K562 (cell line): ENCODE results near the gene MKLN1. TPM values are rescaled to one million over a fixed set of nuclear protein-coding genes. Genes with fewer than 3 reads are reported as not detected.

Source experiments
- KDM4B ChIP-seq, 2 experiments: fragments of 450-650 bp in 1 of 2; sonication (generic) in 1 of 2; IDR thresholded peaks; 2 replicates each; pipeline ENCODE4 v1.6.1; 2016 to 2017; ENCODE audit warnings: borderline replicate concordance in 2 of 2, antibody characterized with exemption in 1 of 2, low read depth in 1 of 2, mild to moderate bottlenecking in 1 of 2
- KLF16 ChIP-seq: IDR thresholded peaks from 2 replicates; pipeline ENCODE4 v1.6.1; 2016; ENCODE audit warnings: antibody characterized with exemption
- NUFIP1 ChIP-seq: fragments of 450-650 bp; IDR thresholded peaks from 2 replicates; pipeline ENCODE4 v1.6.1; 2018; ENCODE audit not compliant: partially characterized antibody
- SAFB2 ChIP-seq: fragments of 200-400 bp; formaldehyde crosslinking; IDR thresholded peaks from 2 replicates; pipeline ENCODE4 v1.6.1; 2018; ENCODE audit warnings: borderline replicate concordance, low read length, low read depth, moderate library complexity; ENCODE audit not compliant: severe bottlenecking
- SIRT6 ChIP-seq: IDR thresholded peaks from one replicate; pipeline ENCODE4 v1.6.1; 2012; ENCODE audit warnings: low read depth, mild to moderate bottlenecking, control low read depth, inconsistent platforms, low read length, moderate library complexity
- TBP ChIP-seq: optimal IDR thresholded peaks from 2 replicates; pipeline ENCODE3; 2011; ENCODE audit warnings: low read depth, low read length, improper control_type of control experiment
- polyA plus RNA-seq, 8 experiments: library from polyadenylated mRNA; depleted of rRNA in 4 of 8; stranded (reverse) in 5 of 8; unstranded in 3 of 8; fragments of >200 nt; fragmentation: Nextera tagmentation in 2 of 8; fragmentation: Illumina TruSeq in 1 of 8; extraction: Ambion mirVana in 2 of 8; extraction: Trizol in 1 of 8; gene quantifications; 2 replicates each; pipeline versions ENCODE4 v1.2.1 to v1.2.3, GENCODE V29; 2011 to 2014; ENCODE audit warnings: inconsistent platforms in 1 of 8, missing spikeins in 1 of 8
- total RNA-seq, 7 experiments: library from RNA; depleted of rRNA in 6 of 7; stranded (reverse); fragments of >200 nt in 6 of 7; fragmentation: Illumina TruSeq in 2 of 7; extraction: Trizol in 2 of 7; gene quantifications; 2 replicates each; pipeline versions ENCODE4 v1.2.1 to v1.2.3, GENCODE V29; 2011 to 2021; ENCODE audit warnings: low replicate concordance in 1 of 7
- TF ChIP-seq, protein P1 (sequence below): sonication (generic); formaldehyde crosslinking; IDR thresholded peaks from 2 replicates; pipeline ENCODE4 v1.8.1; 2023; ENCODE audit warnings: missing genetic modification reagents, mild to moderate bottlenecking, borderline replicate concordance
- TF ChIP-seq, protein P2 (sequence below): IDR thresholded peaks from 3 replicates; pipeline ENCODE4 v1.6.1; 2011; ENCODE audit warnings: borderline replicate concordance, mild to moderate bottlenecking, moderate library complexity; ENCODE audit not compliant: insufficient read length; ENCODE audit errors: extremely low read depth

The MKLN1 gene
- total and polyA plus RNA-seq, 9 of the 15 experiments (the other 6 are each of a cell fraction or from before 2014, with no cell fraction given), result 18.6 to 80.4 (median 56.0) TPM

DNA sequence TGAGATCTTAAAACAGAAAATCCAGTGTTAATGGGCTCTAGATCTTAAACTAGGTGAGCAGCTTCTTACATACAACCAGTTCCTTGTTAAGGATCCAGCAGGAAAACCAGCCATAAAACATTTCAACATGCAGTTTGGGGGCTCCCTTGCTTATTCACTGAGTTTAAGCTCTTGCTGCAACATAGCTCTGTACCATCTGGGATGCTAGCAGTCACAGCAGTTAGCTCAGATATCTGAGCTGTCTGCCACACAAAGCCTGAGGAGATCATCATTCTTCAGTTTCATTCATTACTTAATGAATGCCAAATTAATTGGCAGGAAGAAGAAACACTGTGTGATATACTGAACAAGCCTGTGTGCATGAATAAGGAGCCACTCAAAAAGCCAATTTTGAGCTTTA, 165.9 kb downstream of the MKLN1 start (continued):
- TF ChIP-seq, protein P1, sequence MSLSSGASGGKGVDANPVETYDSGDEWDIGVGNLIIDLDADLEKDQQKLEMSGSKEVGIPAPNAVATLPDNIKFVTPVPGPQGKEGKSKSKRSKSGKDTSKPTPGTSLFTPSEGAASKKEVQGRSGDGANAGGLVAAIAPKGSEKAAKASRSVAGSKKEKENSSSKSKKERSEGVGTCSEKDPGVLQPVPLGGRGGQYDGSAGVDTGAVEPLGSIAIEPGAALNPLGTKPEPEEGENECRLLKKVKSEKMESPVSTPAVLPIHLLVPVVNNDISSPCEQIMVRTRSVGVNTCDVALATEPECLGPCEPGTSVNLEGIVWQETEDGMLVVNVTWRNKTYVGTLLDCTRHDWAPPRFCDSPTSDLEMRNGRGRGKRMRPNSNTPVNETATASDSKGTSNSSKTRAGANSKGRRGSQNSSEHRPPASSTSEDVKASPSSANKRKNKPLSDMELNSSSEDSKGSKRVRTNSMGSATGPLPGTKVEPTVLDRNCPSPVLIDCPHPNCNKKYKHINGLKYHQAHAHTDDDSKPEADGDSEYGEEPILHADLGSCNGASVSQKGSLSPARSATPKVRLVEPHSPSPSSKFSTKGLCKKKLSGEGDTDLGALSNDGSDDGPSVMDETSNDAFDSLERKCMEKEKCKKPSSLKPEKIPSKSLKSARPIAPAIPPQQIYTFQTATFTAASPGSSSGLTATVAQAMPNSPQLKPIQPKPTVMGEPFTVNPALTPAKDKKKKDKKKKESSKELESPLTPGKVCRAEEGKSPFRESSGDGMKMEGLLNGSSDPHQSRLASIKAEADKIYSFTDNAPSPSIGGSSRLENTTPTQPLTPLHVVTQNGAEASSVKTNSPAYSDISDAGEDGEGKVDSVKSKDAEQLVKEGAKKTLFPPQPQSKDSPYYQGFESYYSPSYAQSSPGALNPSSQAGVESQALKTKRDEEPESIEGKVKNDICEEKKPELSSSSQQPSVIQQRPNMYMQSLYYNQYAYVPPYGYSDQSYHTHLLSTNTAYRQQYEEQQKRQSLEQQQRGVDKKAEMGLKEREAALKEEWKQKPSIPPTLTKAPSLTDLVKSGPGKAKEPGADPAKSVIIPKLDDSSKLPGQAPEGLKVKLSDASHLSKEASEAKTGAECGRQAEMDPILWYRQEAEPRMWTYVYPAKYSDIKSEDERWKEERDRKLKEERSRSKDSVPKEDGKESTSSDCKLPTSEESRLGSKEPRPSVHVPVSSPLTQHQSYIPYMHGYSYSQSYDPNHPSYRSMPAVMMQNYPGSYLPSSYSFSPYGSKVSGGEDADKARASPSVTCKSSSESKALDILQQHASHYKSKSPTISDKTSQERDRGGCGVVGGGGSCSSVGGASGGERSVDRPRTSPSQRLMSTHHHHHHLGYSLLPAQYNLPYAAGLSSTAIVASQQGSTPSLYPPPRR, result no peak
- TF ChIP-seq NUFIP1, result no peak
- no peak for TF ChIP-seq TBP
- no peak for TF ChIP-seq SIRT6
- no peak for TF ChIP-seq KDM4B (IDR thresholded peaks at IDR 0.05; ENCODE audit: borderline replicate concordance in 2 of 2, low read depth in 1 of 2)
- TF ChIP-seq, protein P2, sequence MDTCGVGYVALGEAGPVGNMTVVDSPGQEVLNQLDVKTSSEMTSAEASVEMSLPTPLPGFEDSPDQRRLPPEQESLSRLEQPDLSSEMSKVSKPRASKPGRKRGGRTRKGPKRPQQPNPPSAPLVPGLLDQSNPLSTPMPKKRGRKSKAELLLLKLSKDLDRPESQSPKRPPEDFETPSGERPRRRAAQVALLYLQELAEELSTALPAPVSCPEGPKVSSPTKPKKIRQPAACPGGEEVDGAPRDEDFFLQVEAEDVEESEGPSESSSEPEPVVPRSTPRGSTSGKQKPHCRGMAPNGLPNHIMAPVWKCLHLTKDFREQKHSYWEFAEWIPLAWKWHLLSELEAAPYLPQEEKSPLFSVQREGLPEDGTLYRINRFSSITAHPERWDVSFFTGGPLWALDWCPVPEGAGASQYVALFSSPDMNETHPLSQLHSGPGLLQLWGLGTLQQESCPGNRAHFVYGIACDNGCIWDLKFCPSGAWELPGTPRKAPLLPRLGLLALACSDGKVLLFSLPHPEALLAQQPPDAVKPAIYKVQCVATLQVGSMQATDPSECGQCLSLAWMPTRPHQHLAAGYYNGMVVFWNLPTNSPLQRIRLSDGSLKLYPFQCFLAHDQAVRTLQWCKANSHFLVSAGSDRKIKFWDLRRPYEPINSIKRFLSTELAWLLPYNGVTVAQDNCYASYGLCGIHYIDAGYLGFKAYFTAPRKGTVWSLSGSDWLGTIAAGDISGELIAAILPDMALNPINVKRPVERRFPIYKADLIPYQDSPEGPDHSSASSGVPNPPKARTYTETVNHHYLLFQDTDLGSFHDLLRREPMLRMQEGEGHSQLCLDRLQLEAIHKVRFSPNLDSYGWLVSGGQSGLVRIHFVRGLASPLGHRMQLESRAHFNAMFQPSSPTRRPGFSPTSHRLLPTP, result no peak
- no peak for TF ChIP-seq SAFB2
- no peak for TF ChIP-seq KLF16
